T-cell (primary cell): Measurements from ENCODE around the gene SMIM1. TPM values are rescaled to one million over a fixed set of nuclear protein-coding genes. Genes with fewer than 3 reads are reported as not detected.

ENCODE experiments used
- ATAC-seq, 4 experiments: fragments of 200-7000 bp in 3 of 4; fragments of 150-1000 bp in 1 of 4; cut with Tn5 transposase; replicated peaks in 1 of 4; 1 replicate in 3 of 4; 2 replicates in 1 of 4; pipeline ENCODE4 v1.10.0; 2021; ENCODE audit warnings: moderate library complexity in 3 of 4, mild to moderate bottlenecking in 2 of 4, moderate number of reproducible peaks in 1 of 4
- CTCF ChIA-PET, 2 donors: fragments of 300-600 bp; sonication (Branson Sonifier 250); formaldehyde crosslinking; loops; one replicate each; lab custom pipeline; 2022; ENCODE audit warnings: antibody characterized with exemption in 2 of 2; lab: Charles Lee
- POLR2A ChIA-PET, 2 donors: fragments of 300-600 bp; sonication (Branson Sonifier 250); formaldehyde crosslinking; loops; one replicate each; lab custom pipeline; 2022; ENCODE audit warnings: antibody characterized with exemption in 2 of 2; lab: Charles Lee
- DNase-seq, 35 experiments: peaks; one replicate each; pipeline versions ENCODE4 v3.0.0 to v3.0.0-alpha.2; 2013 to 2023
- H3K27ac ChIP-seq: one replicate; pipeline ENCODE4 v1.5.1; 2013; ENCODE audit warnings: low read length
- H3K27me3 ChIP-seq, 2 experiments: replicated peaks in 1 of 2; 1 replicate in 1 of 2; 2 replicates in 1 of 2; pipeline versions ENCODE4 v1.6.1 to v1.7.0; 2013; ENCODE audit warnings: low read length in 1 of 2, mixed read lengths in 1 of 2; ENCODE audit not compliant: control insufficient read depth in 2 of 2, insufficient read depth in 2 of 2; ENCODE audit errors: extremely low read depth in 1 of 2
- H3K36me3 ChIP-seq, 2 donors: 1 replicate in 1 of 2; 2 replicates in 1 of 2; pipeline versions ENCODE4 v1.6.1 to v1.7.0; 2013; ENCODE audit warnings: low read length in 1 of 2; ENCODE audit not compliant: control insufficient read depth in 2 of 2, insufficient read depth in 1 of 2; ENCODE audit errors: extremely low read depth in 1 of 2
- H3K4me1 ChIP-seq, 2 experiments: 1 replicate in 1 of 2; 2 replicates in 1 of 2; pipeline versions ENCODE4 v1.6.1 to v1.7.0; 2013; ENCODE audit warnings: low read length in 2 of 2, mixed read lengths in 1 of 2; ENCODE audit not compliant: insufficient read depth in 2 of 2, control insufficient read depth in 1 of 2; ENCODE audit errors: extremely low read depth in 1 of 2
- H3K4me3 ChIP-seq, 2 donors: 1 replicate in 1 of 2; 2 replicates in 1 of 2; pipeline versions ENCODE4 v1.5.1 to v1.7.0; 2013; ENCODE audit warnings: mild to moderate bottlenecking in 2 of 2, low read length in 1 of 2, moderate library complexity in 1 of 2; ENCODE audit not compliant: control insufficient read depth in 1 of 2; ENCODE audit errors: extremely low read depth in 1 of 2
- H3K9me3 ChIP-seq: 2 replicates; pipeline ENCODE4 v1.7.0; 2013
- H3K27ac Mint-ChIP-seq, 2 donors: one replicate each; pipeline ENCODE4 v1.8.0; 2020 to 2021; ENCODE audit warnings: mild to moderate bottlenecking in 2 of 2, mixed read lengths in 2 of 2
- H3K27me3 Mint-ChIP-seq, 2 donors: one replicate each; pipeline ENCODE4 v1.8.0; 2021 to 2022; ENCODE audit warnings: mixed read lengths in 2 of 2
- H3K36me3 Mint-ChIP-seq: one replicate; pipeline ENCODE4 v1.8.0; 2021; ENCODE audit warnings: mixed read lengths
- H3K4me1 Mint-ChIP-seq, 3 donors: one replicate each; pipeline ENCODE4 v1.8.0; 2020 to 2022; ENCODE audit warnings: mixed read lengths in 3 of 3, mild to moderate bottlenecking in 1 of 3
- H3K4me3 Mint-ChIP-seq, 3 donors: one replicate each; pipeline ENCODE4 v1.8.0; 2020 to 2022; ENCODE audit warnings: mild to moderate bottlenecking in 3 of 3, mixed read lengths in 3 of 3, moderate library complexity in 3 of 3
- H3K9me3 Mint-ChIP-seq, 3 donors: one replicate each; pipeline ENCODE4 v1.8.0; 2020 to 2022; ENCODE audit warnings: mixed read lengths in 3 of 3
- WGBS: methylation state at CpG from one replicate; pipeline ENCODE4 v1.1.5; 2013; ENCODE audit warnings: missing lambda C conversion rate; ENCODE audit not compliant: insufficient coverage; 5-methylcytosine and 5-hydroxymethylcytosine counted together
- total RNA-seq, 35 experiments: library from RNA in 6 of 35; stranded (reverse) in 6 of 35; fragments of 120-200 nt in 1 of 35; gene quantifications; one replicate each; pipeline versions ENCODE4 v1.2.1 to v1.2.4 and lab custom pipeline; 2013 to 2026

SMIM1 gene
- total RNA-seq, 5 donors from 2014 or later (not counting 1 experiment from before 2014, with no cell fraction given) = 1.3 to 6.2 (median 4.2) TPM

- H3K9me3 Mint-ChIP-seq = no peaks in the 10 kb centered on the region
- H3K4me1 ChIP-seq = peaks cover 7 to 33% of the 10 kb centered on the region in 2 experiments
- H3K27me3 Mint-ChIP-seq = no peaks in the 10 kb centered on the region
- DNase-seq (no peak), ATAC-seq (no peak)
- CTCF ChIA-PET = no interaction called here
- POLR2A ChIA-PET = no interaction called here
- H3K27me3 ChIP-seq = peaks cover 0 to 11% of the 10 kb centered on the region in 2 experiments
- no peak overlapping the region for H3K27ac Mint-ChIP-seq
- peaks cover 9% of the 10 kb centered on the region for H3K36me3 Mint-ChIP-seq
- 73% methylated on average over 7 of the region's 17 CpGs for WGBS
- peaks cover 9 to 22% (median 12%) of the 10 kb centered on the region in 3 donors for H3K4me1 Mint-ChIP-seq
- H3K4me3 Mint-ChIP-seq = no peak overlapping the region
- peaks cover 4 to 9% of the 10 kb centered on the region in 2 donors for H3K36me3 ChIP-seq
- H3K27ac ChIP-seq = no peak overlapping the region
- no peak overlapping the region for H3K4me3 ChIP-seq
- H3K9me3 ChIP-seq = no peaks in the 10 kb centered on the region
These were observed 2.5 kb downstream of the SMIM1 start for GRCh38 chr1:3774946-3775489.

DNA sequence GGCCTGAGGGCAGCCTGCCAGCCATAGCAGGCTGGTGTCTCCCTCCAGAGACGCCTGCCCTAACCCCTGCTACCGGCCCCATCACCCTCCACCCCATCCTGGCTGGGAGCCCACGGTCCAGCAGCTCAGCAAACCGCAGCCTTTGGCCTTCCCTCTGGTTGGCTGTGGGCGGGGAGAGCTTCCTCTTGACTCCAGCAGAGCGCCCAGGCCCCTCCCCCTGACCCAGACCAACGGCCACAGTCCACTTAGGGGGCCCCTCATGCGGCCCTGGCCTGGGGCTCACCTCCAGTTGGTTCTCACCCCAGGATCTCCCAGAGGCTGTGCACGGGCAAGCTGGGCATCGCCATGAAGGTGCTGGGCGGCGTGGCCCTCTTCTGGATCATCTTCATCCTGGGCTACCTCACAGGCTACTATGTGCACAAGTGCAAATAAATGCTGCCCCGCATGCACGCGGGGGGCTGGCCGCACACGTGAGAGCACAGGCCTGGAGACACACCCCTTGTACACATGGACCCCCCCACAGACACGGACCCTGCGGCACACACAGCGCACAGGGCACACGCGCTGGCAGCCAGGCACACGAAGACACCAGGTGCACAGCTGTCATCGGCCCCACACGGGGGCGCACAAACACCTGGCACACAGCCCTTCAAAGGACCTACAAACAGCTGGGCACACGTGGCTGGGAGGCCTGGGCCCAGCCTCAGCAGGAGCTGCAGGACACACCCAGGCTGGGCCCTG, 3.1 kb downstream of the SMIM1 start:
- no peaks in the 10 kb centered on the region for H3K9me3 ChIP-seq
- Mint-ChIP-seq H3K27ac (no peak overlapping the region), H3K9me3 (no peaks in the 10 kb centered on the region), H3K4me1 (peaks cover 9 to 20% (median 12%) of the 10 kb centered on the region in 3 donors), H3K36me3 (peaks cover 14% of the 10 kb centered on the region), H3K4me3 (no peak overlapping the region), H3K27me3 (no peaks in the 10 kb centered on the region)
- no peak overlapping the region for H3K27ac ChIP-seq
- peak; percentile 21 to 42 (median 30) for ATAC-seq
- 28% methylated on average over 22 of the region's 27 CpGs for WGBS
- H3K4me3 ChIP-seq = no peak overlapping the region
- H3K36me3 ChIP-seq = peaks cover 4 to 15% of the 10 kb centered on the region in 2 donors
- H3K27me3 ChIP-seq = peaks cover 0 to 6% of the 10 kb centered on the region in 2 experiments
- peak in 30 of 35 experiments; percentile 25 to 72 (median 42) for DNase-seq
- CTCF ChIA-PET = interaction anchor here in 1 of 2 donors (0.7 to 1.2 kb wide), 2 partner anchors 21 to 24 kb away, joined by 3 to 7 read pairs; partner anchors contain the start of gene LRRC47
- peaks cover 7 to 33% of the 10 kb centered on the region in 2 experiments for H3K4me1 ChIP-seq
- POLR2A ChIA-PET = no interaction called here

- H3K27me3 ChIP-seq = peaks cover 0 to 6% of the 10 kb centered on the region in 2 experiments
- Mint-ChIP-seq H3K27me3 (no peaks in the 10 kb centered on the region), H3K4me1 (peaks cover 9 to 14% (median 12%) of the 10 kb centered on the region in 3 donors), H3K27ac (peak overlapping the region in 1 of 2 donors; percentile 22), H3K36me3 (peaks cover 14% of the 10 kb centered on the region), H3K4me3 (no peak overlapping the region), H3K9me3 (no peaks in the 10 kb centered on the region)
- H3K4me3 ChIP-seq = no peak overlapping the region
- ATAC-seq (no peak), DNase-seq (no peak)
- no peaks in the 10 kb centered on the region for H3K9me3 ChIP-seq
- ChIA-PET CTCF (interaction anchor here in 1 of 2 donors (0.7 to 1.2 kb wide), 2 partner anchors 20 to 23 kb away, joined by 3 to 7 read pairs; partner anchors contain the start of gene LRRC47), POLR2A (no interaction called here)
- WGBS = 81% methylated on average over 10 of the region's 21 CpGs
- H3K27ac ChIP-seq = no peak overlapping the region
- peaks cover 4 to 26% of the 10 kb centered on the region in 2 experiments for H3K4me1 ChIP-seq
- H3K36me3 ChIP-seq = peaks cover 9 to 23% of the 10 kb centered on the region in 2 donors
These were observed 3.8 kb downstream of the SMIM1 start for GRCh38 chr1:3776231-3776961.

DNA sequence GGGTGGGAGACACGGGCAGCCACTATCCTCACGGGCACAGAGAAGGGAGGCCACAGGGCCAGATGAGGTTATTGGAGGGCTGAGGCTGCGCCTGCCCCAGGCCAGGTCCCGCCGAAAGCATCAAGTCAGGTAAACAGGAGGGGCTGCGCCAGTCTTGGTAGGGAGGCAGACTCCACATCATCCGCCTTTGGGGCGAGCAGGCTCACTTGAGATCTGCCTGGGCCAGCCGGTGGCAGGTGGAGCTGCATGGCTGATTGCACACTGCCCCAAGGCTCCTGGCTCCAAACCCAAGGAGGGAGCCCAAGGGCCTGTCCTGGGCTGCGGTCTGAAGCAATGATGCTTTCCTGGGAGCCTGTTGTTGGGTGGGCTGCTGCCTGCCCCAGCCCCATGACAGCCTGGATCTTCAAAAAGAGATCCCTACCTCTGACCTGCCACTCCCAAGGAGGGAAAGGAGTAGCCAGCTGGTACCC, 4.6 kb downstream of the SMIM1 start:
- Mint-ChIP-seq H3K36me3 (peaks cover 18% of the 10 kb centered on the region), H3K9me3 (no peaks in the 10 kb centered on the region), H3K4me1 (peaks cover 5 to 9% (median 7%) of the 10 kb centered on the region in 3 donors), H3K27ac (no peak overlapping the region), H3K4me3 (no peak overlapping the region), H3K27me3 (no peaks in the 10 kb centered on the region)
- Histone ChIP-seq H3K36me3 (peaks cover 12 to 30% of the 10 kb centered on the region in 2 donors), H3K4me3 (no peak overlapping the region), H3K9me3 (no peaks in the 10 kb centered on the region), H3K27me3 (peaks cover 0 to 3% of the 10 kb centered on the region in 2 experiments), H3K4me1 (peaks cover 0 to 20% of the 10 kb centered on the region in 2 experiments), H3K27ac (no peak overlapping the region)
- no peak for DNase-seq
- CTCF ChIA-PET = no interaction called here
- 100% methylated on average over 7 of the region's 10 CpGs for WGBS
- POLR2A ChIA-PET = no interaction called here
- no peak for ATAC-seq

- Histone ChIP-seq H3K9me3 (no peaks in the 10 kb centered on the region), H3K4me3 (no peak overlapping the region), H3K4me1 (peaks cover 0 to 17% of the 10 kb centered on the region in 2 experiments), H3K27me3 (peaks cover 0 to 3% of the 10 kb centered on the region in 2 experiments), H3K27ac (no peak overlapping the region), H3K36me3 (peaks cover 12 to 38% of the 10 kb centered on the region in 2 donors)
- no peak overlapping the region for H3K27ac Mint-ChIP-seq
- ChIA-PET POLR2A (no interaction called here), CTCF (interaction anchor here in 1 of 2 donors (0.6 kb wide), 1 partner anchor 154 kb away, joined by 3 read pairs; no protein-coding TSS in a partner anchor)
- no peak overlapping the region for H3K4me3 Mint-ChIP-seq
- peaks cover 5 to 9% (median 7%) of the 10 kb centered on the region in 3 donors for H3K4me1 Mint-ChIP-seq
- H3K27me3 Mint-ChIP-seq = no peaks in the 10 kb centered on the region
- DNase-seq = no peak
- no peaks in the 10 kb centered on the region for H3K9me3 Mint-ChIP-seq
- ATAC-seq = no peak
- H3K36me3 Mint-ChIP-seq = peaks cover 23% of the 10 kb centered on the region
- 80% methylated on average over 15 of the region's 20 CpGs for WGBS
These were observed 5.4 kb downstream of the SMIM1 start for GRCh38 chr1:3777647-3778589.
